ENCODE data around the gene CALHM6. TPM values are rescaled to one million over a fixed set of nuclear protein-coding genes. Genes with fewer than 3 reads are reported as not detected.

The CALHM6 gene
- total and polyA plus RNA-seq, 10 donors = 84.2 to 212 (median 168) TPM

DNA sequence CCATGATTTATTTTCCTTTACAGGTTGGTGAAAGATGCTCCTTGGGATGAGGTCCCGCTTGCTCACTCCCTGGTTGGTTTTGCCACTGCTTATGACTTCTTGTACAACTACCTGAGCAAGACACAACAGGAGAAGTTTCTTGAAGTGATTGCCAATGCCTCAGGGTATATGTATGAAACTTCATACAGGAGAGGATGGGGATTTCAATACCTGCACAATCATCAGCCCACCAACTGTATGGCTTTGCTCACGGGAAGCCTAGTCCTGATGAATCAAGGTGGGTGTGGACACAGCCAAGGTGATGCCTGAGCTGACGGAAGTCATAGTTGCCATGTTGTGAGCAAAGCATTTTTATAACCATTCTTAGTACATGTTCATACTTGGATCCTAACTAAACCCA, 34.6 kb upstream of the CALHM6 start:
- no peak overlapping the region for H3K27ac ChIP-seq
- H3K9me3 ChIP-seq = no peaks in the 10 kb centered on the region
- DNase-seq = no peak
- H3K4me1 ChIP-seq = peaks cover 0 to 6% (median 0%) of the 10 kb centered on the region in 6 donors
- TF ChIP-seq, protein P1, sequence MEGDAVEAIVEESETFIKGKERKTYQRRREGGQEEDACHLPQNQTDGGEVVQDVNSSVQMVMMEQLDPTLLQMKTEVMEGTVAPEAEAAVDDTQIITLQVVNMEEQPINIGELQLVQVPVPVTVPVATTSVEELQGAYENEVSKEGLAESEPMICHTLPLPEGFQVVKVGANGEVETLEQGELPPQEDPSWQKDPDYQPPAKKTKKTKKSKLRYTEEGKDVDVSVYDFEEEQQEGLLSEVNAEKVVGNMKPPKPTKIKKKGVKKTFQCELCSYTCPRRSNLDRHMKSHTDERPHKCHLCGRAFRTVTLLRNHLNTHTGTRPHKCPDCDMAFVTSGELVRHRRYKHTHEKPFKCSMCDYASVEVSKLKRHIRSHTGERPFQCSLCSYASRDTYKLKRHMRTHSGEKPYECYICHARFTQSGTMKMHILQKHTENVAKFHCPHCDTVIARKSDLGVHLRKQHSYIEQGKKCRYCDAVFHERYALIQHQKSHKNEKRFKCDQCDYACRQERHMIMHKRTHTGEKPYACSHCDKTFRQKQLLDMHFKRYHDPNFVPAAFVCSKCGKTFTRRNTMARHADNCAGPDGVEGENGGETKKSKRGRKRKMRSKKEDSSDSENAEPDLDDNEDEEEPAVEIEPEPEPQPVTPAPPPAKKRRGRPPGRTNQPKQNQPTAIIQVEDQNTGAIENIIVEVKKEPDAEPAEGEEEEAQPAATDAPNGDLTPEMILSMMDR (IDR thresholded peaks at IDR 0.05 in 8 of 11, conservative IDR thresholded peaks at IDR 0.05 in 3 of 11) = no peak
- no peak for TF ChIP-seq POLR2AphosphoS5 (IDR thresholded peaks at IDR 0.05)
- TF ChIP-seq POLR2A (IDR thresholded peaks at IDR 0.05) = no peak
- intact Hi-C loops (cut with DNase I; ENCODE audit: low total_unique reads) = no loop called here
- H3K4me3 ChIP-seq = no peak overlapping the region
- WGBS, 5 donors = 91 to 99% (median 97%) methylated on average over 3 of the region's 3 CpGs
- H3K36me3 ChIP-seq = peaks cover 0 to 53% (median 19%) of the 10 kb centered on the region in 6 donors
- H3K27me3 ChIP-seq (replicated peaks in 1 of 7) = no peaks in the 10 kb centered on the region

DNA sequence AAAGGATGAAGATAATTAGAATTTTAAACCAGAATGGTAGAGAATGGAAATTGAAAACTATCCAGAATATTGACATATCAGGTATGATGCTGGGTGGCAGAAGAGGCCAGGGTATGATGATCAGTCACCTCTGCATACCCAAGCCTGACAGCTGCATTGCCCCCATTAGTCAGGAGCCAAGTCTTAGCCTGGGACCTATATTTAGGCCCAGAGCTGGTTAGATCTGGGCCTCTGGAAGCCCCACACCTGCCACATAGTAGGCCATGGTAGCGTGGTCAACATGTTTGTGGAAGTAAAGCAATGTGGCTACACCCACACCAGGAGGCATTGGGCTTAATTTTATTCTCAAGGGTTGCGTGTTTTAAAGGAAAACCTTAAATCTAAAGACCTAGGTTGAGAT, 32.1 kb upstream of the CALHM6 start:
- no peaks in the 10 kb centered on the region for H3K27me3 ChIP-seq (replicated peaks in 1 of 7)
- 85 to 97% (median 94%) methylated on average over 2 of the region's 2 CpGs for WGBS, 5 donors

DNA sequence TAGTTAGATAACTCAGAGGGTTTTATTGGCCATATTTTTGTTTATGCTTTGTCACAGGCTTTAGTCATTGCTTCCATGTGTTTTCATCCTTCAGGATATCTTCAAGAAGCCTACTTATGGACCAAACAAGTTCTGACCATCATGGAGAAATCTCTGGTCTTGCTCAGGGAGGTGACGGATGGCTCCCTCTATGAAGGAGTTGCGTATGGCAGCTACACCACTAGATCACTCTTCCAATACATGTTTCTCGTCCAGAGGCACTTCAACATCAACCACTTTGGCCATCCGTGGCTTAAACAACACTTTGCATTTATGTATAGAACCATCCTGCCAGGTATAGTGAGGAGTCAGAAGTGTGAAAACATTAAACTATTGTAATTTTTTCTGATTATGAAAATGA, 30.3 kb upstream of the CALHM6 start:
- H3K27me3 ChIP-seq (replicated peaks in 1 of 7) = no peaks in the 10 kb centered on the region
- 78 to 99% (median 89%) methylated on average over 4 of the region's 4 CpGs for WGBS, 5 donors
- TF ChIP-seq POLR2AphosphoS5 (IDR thresholded peaks at IDR 0.05) (no peak), POLR2A (IDR thresholded peaks at IDR 0.05) (no peak)
- TF ChIP-seq, protein P1 (IDR thresholded peaks at IDR 0.05 in 8 of 11, conservative IDR thresholded peaks at IDR 0.05 in 3 of 11) = no peak
- H3K4me3 ChIP-seq = no peak overlapping the region
- DNase-seq = no peak
- H3K27ac ChIP-seq = no peak overlapping the region
- no peaks in the 10 kb centered on the region for H3K4me1 ChIP-seq
- peaks cover 0 to 95% (median 24%) of the 10 kb centered on the region in 6 donors for H3K36me3 ChIP-seq
- H3K9me3 ChIP-seq = no peaks in the 10 kb centered on the region
- intact Hi-C loops (cut with DNase I; ENCODE audit: low total_unique reads) = no loop called here

More for the DNA sequence above, 32.1 kb upstream of the CALHM6 start:
- intact Hi-C loops (cut with DNase I; ENCODE audit: low total_unique reads) = no loop called here
- Histone ChIP-seq H3K9me3 (no peaks in the 10 kb centered on the region), H3K4me3 (no peak overlapping the region), H3K27ac (no peak overlapping the region), H3K36me3 (peaks cover 0 to 79% (median 24%) of the 10 kb centered on the region in 6 donors), H3K4me1 (no peaks in the 10 kb centered on the region)
- DNase-seq = no peak
- TF ChIP-seq, protein P1 (IDR thresholded peaks at IDR 0.05 in 8 of 11, conservative IDR thresholded peaks at IDR 0.05 in 3 of 11) = no peak
- TF ChIP-seq POLR2A (IDR thresholded peaks at IDR 0.05) = no peak
- no peak for TF ChIP-seq POLR2AphosphoS5 (IDR thresholded peaks at IDR 0.05)

DNA sequence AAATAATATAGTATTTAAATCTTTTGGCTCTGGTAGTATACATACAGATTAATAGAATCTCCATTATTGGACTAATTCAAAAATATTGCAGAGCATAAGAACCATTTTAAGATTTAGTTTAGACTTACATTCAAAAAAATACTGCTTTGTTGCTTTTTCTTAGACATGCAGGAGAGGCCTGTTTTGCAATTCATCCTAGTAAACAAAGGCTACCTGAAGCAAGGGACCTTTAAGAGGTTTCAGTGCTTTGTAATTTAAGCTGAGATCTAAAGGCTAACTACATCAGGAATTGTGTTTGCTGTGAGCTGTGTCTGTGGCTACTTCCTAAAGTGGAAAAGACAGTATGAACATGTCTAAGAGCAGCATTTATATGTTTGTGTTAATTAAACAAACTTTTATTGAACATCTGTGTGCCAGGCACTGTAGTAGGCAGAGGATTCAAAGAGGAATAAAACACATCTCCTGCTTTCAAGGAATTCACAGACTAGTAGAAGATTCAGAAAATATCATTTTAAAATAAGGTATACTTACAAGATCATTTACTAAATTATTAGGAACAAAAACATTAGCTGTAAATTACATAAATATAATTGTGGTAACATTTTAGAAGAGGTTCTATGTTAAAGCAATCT, 29.1 kb upstream of the CALHM6 start:
- peaks cover 0 to 93% (median 25%) of the 10 kb centered on the region in 6 donors for H3K36me3 ChIP-seq
- peaks cover 0 to under 1% (median 0%) of the 10 kb centered on the region in 6 donors for H3K4me1 ChIP-seq
- no peak overlapping the region for H3K4me3 ChIP-seq
- H3K9me3 ChIP-seq = no peaks in the 10 kb centered on the region
- intact Hi-C loops (cut with DNase I; ENCODE audit: low total_unique reads) = no loop called here
- no peak for TF ChIP-seq POLR2AphosphoS5 (IDR thresholded peaks at IDR 0.05)
- TF ChIP-seq POLR2A (IDR thresholded peaks at IDR 0.05) = no peak
- TF ChIP-seq, protein P1 (IDR thresholded peaks at IDR 0.05 in 8 of 11, conservative IDR thresholded peaks at IDR 0.05 in 3 of 11) = no peak
- H3K27ac ChIP-seq = no peak overlapping the region
- no peaks in the 10 kb centered on the region for H3K27me3 ChIP-seq (replicated peaks in 1 of 7)
- DNase-seq = no peak

Data from spleen (tissue), 11 donors.